CD4-positive, alpha-beta T cell (primary cell): ENCODE results near the gene CTSL. TPM values are rescaled to one million over a fixed set of nuclear protein-coding genes. Genes with fewer than 3 reads are reported as not detected.

ENCODE experiments used
- ATAC-seq: fragments of 200-7000 bp; cut with Tn5 transposase; one replicate; pipeline ENCODE4 v1.10.0; 2022; ENCODE audit warnings: mild to moderate bottlenecking; ENCODE audit not compliant: poor library complexity
- CTCF ChIA-PET: fragments of 350-600 bp; sonication (Branson Sonifier 250); formaldehyde crosslinking; loops from one replicate; lab custom pipeline; 2021; ENCODE audit warnings: antibody characterized with exemption, inconsistent platforms; lab: Charles Lee
- POLR2A ChIA-PET: fragments of 350-600 bp; sonication (Branson Sonifier 250); formaldehyde crosslinking; loops from one replicate; lab custom pipeline; 2021; ENCODE audit warnings: antibody characterized with exemption, inconsistent platforms; lab: Charles Lee
- DNase-seq, 14 experiments: peaks; one replicate each; pipeline ENCODE4 v3.0.0-alpha.2; 2013 to 2020; ENCODE audit warnings: mixed read lengths in 2 of 14
- H3K27ac ChIP-seq, 2 donors: one replicate each; pipeline versions ENCODE4 v1.5.1 to v1.7.0; 2013; ENCODE audit warnings: low read length in 2 of 2, low read depth in 1 of 2, mild to moderate bottlenecking in 1 of 2
- H3K27me3 ChIP-seq, 2 experiments: 1 replicate in 1 of 2; 2 replicates in 1 of 2; pipeline versions ENCODE4 v1.6.1 to v1.7.0; 2013; ENCODE audit warnings: low read length in 2 of 2, control low read depth in 1 of 2, mild to moderate bottlenecking in 1 of 2, moderate library complexity in 1 of 2; ENCODE audit not compliant: insufficient read depth in 2 of 2, control insufficient read depth in 1 of 2
- H3K36me3 ChIP-seq: one replicate; pipeline ENCODE4 v1.6.1; 2013; ENCODE audit warnings: low read length, control low read depth; ENCODE audit not compliant: insufficient read depth
- H3K4me1 ChIP-seq: one replicate; pipeline ENCODE4 v1.6.1; 2013; ENCODE audit warnings: low read length, control low read depth; ENCODE audit not compliant: insufficient read depth
- H3K4me3 ChIP-seq: one replicate; pipeline ENCODE4 v1.5.1; 2013; ENCODE audit warnings: mild to moderate bottlenecking, low read length, moderate library complexity
- H3K9me3 ChIP-seq, 2 experiments: 1 replicate in 1 of 2; 2 replicates in 1 of 2; pipeline versions ENCODE4 v1.6.1 to v1.7.0; 2013; ENCODE audit warnings: low read length in 2 of 2, mild to moderate bottlenecking in 2 of 2, control low read depth in 1 of 2, moderate library complexity in 1 of 2; ENCODE audit not compliant: control insufficient read depth in 1 of 2, insufficient read depth in 1 of 2
- H3K27ac Mint-ChIP-seq: one replicate; pipeline ENCODE4 v1.8.0; 2020; ENCODE audit warnings: mixed read lengths
- H3K27me3 Mint-ChIP-seq: one replicate; pipeline ENCODE4 v1.8.0; 2021; ENCODE audit warnings: mixed read lengths
- H3K36me3 Mint-ChIP-seq: one replicate; pipeline ENCODE4 v1.8.0; 2021; ENCODE audit warnings: low read depth, mixed read lengths
- H3K4me1 Mint-ChIP-seq: one replicate; pipeline ENCODE4 v1.8.0; 2021; ENCODE audit warnings: low read depth, mixed read lengths
- H3K4me3 Mint-ChIP-seq: one replicate; pipeline ENCODE4 v1.8.0; 2020; ENCODE audit warnings: mild to moderate bottlenecking, mixed read lengths
- H3K9me3 Mint-ChIP-seq: one replicate; pipeline ENCODE4 v1.8.0; 2020; ENCODE audit warnings: mixed read lengths
- intact Hi-C, 2 experiments: fragments of 100-400 bp; cut with DNase I in 1 of 2; cut with micrococcal nuclease in 1 of 2; formaldehyde crosslinking; loops; one replicate each; pipeline versions ENCODE4 v1.15.1 to v1.9.0; 2023 to 2025; cut with DNase I, micrococcal nuclease
- total RNA-seq, 174 experiments: library from RNA in 2 of 174; stranded (reverse) in 2 of 174; gene quantifications; one replicate each; pipeline ENCODE4 v1.2.3 and lab custom pipeline; 2021 to 2026
- TF ChIP-seq, protein P1 (sequence below): fragments of 200-600 bp; IDR thresholded peaks from one replicate; pipeline ENCODE4 v1.8.0; 2022; ENCODE audit warnings: antibody characterized with exemption, mild to moderate bottlenecking

CTSL gene
- total RNA-seq, 2 experiments from 2014 or later, result 7.5 to 7.9 TPM

DNA sequence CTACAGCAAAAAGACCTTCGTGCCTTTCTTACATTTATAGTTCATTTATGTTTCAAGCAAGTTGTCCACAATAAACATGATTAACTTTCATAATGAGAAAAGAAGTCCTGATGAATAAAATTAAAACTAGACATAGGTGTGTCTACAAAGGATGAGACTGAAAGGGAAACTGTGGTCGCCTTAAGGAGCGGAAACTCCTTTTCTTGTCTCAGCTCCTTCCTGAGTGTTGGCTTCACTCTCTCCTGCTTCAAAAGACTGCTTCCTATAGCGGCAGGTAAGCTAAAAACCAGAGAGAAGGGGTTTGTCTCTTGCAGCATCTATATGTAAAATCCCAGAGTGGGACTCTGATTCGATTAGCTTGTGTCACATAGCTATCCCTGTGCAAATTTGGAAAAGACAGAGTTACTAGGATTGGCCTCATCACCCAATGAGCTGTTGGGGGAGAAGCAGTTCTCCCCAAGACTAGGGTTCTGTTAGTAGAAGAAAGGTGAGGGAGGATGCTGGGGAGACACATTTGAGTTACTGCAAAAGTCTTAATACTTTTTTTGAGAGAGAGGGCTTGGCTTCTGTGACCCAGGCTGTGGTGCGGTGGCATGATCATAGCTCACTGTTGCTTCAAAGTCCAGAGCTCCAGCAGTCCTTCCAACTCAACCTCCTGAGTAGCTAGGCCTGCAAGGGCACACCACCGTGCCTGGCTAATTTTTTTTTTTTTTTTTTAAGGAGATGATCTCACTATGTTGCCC lies 16.8 kb upstream of the CTSL start:
- H3K4me3 ChIP-seq, result peak overlapping the region; percentile 3
- Mint-ChIP-seq H3K4me1 (peaks cover 60% of the 10 kb centered on the region), H3K27me3 (no peaks in the 10 kb centered on the region), H3K27ac (peak overlapping the region; percentile 89), H3K36me3 (no peaks in the 10 kb centered on the region), H3K4me3 (peak overlapping the region; percentile 76), H3K9me3 (no peaks in the 10 kb centered on the region)
- H3K27ac ChIP-seq, result peak overlapping the region; percentile 14 to 53
- H3K9me3 ChIP-seq, result peaks cover 0 to 14% of the 10 kb centered on the region in 2 experiments
- H3K27me3 ChIP-seq, result no peaks in the 10 kb centered on the region
- CTCF ChIA-PET, result no interaction called here
- peaks cover 41% of the 10 kb centered on the region for H3K4me1 ChIP-seq
- POLR2A ChIA-PET, result interaction anchor here (1.7 kb wide), 1 partner anchor 17 kb away, joined by 15 read pairs; the partner anchor contains the start of gene CTSL
- intact Hi-C loops, result no loop called here
- no peaks in the 10 kb centered on the region for H3K36me3 ChIP-seq
- DNase-seq (peak in 4 of 14 experiments; percentile 44 to 54 (median 45)), ATAC-seq (peak; percentile 84)
- TF ChIP-seq, protein P1, sequence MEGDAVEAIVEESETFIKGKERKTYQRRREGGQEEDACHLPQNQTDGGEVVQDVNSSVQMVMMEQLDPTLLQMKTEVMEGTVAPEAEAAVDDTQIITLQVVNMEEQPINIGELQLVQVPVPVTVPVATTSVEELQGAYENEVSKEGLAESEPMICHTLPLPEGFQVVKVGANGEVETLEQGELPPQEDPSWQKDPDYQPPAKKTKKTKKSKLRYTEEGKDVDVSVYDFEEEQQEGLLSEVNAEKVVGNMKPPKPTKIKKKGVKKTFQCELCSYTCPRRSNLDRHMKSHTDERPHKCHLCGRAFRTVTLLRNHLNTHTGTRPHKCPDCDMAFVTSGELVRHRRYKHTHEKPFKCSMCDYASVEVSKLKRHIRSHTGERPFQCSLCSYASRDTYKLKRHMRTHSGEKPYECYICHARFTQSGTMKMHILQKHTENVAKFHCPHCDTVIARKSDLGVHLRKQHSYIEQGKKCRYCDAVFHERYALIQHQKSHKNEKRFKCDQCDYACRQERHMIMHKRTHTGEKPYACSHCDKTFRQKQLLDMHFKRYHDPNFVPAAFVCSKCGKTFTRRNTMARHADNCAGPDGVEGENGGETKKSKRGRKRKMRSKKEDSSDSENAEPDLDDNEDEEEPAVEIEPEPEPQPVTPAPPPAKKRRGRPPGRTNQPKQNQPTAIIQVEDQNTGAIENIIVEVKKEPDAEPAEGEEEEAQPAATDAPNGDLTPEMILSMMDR, result no peak

DNA sequence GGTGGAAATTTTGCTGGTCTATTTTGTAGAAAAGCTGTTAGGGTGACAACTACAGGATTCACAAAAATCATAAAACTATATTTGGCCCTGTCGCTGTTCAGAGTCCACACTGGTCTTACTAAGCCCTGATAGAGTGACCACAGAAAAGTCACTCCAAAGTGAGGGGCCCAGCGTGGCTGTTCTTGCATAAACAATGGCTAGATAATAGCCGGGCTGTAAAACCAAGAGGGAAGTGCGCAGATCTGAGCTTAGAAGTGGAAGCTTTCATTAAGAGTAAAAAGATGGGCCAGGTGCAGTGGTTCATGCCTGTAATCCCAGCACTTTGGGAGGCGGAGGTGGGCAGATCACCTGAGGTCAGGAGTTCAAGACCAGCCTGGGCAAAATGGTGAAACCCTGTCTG lies 15.5 kb upstream of the CTSL start:
- H3K9me3 ChIP-seq, result peaks cover 0 to 14% of the 10 kb centered on the region in 2 experiments
- Mint-ChIP-seq H3K36me3 (no peaks in the 10 kb centered on the region), H3K9me3 (no peaks in the 10 kb centered on the region), H3K27ac (peak overlapping the region; percentile 89), H3K4me3 (no peak overlapping the region), H3K4me1 (peaks cover 60% of the 10 kb centered on the region), H3K27me3 (no peaks in the 10 kb centered on the region)
- no peak overlapping the region for H3K4me3 ChIP-seq
- POLR2A ChIA-PET, result no interaction called here
- H3K36me3 ChIP-seq, result no peaks in the 10 kb centered on the region
- TF ChIP-seq, protein P1, result no peak
- DNase-seq, result no peak
- H3K27ac ChIP-seq, result no peak overlapping the region
- no peak for ATAC-seq
- CTCF ChIA-PET, result interaction anchor here (0.5 kb wide), 1 partner anchor 1338 kb away, joined by 3 read pairs; no protein-coding TSS in a partner anchor
- H3K27me3 ChIP-seq, result no peaks in the 10 kb centered on the region
- peaks cover 41% of the 10 kb centered on the region for H3K4me1 ChIP-seq
- intact Hi-C loops, result no loop called here

DNA sequence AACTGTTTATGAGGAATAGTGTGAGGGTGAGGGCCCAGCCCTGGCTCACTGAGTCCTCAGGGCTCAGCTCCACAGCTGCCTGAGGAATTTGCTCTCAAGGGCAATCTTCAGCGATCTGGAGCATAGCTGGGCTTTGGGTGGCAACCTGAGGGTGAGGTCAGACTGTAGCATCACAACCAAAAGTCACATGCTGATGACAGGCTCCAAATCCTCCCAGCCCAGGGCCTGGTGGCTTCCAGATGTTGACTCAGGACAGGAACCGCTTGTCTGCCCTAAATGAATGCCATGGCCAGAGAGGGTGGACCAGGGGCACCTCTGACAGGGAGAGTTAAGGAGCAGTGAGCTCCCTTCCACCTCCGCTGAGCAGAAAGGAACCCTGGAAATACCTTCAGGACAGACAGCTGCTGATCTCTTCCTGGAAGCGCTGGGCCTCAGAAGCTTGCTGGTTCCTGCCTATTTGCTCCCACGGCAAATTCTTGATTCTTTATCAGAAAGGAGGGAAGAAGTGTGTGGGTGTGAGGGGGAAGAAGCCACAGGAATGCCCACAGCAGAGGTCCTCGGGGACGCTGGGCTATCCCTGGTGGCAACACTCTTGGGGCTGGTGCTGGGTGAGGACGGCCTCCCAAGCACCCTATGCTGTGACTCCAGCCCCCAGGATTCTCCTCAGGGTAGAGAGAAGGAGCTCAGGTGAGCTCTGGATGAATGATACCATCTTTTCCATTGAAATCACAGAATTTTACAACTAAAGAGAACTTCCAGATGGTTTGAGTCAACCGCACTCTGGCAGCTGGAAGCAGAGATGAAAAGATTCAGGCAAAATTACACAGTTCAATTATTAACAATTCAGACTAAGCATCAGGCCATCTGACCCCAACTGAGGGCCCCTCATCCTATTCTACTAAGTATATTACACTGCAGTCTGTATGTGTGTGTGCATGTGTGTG lies 13.8 kb upstream of the CTSL start:
- Mint-ChIP-seq H3K9me3 (no peaks in the 10 kb centered on the region), H3K4me3 (no peak overlapping the region), H3K36me3 (no peaks in the 10 kb centered on the region), H3K27ac (peak overlapping the region; percentile 61), H3K27me3 (no peaks in the 10 kb centered on the region), H3K4me1 (peaks cover 60% of the 10 kb centered on the region)
- DNase-seq (peak in 2 of 14 experiments; percentile 49 to 69), ATAC-seq (no peak)
- POLR2A ChIA-PET, result no interaction called here
- H3K4me1 ChIP-seq, result peaks cover 40% of the 10 kb centered on the region
- CTCF ChIA-PET, result no interaction called here
- H3K9me3 ChIP-seq, result peaks cover 0 to 2% of the 10 kb centered on the region in 2 experiments
- TF ChIP-seq, protein P1, result no peak
- intact Hi-C loops, result no loop called here
- H3K27me3 ChIP-seq, result no peaks in the 10 kb centered on the region
- no peaks in the 10 kb centered on the region for H3K36me3 ChIP-seq
- no peak overlapping the region for H3K27ac ChIP-seq
- H3K4me3 ChIP-seq, result no peak overlapping the region
